ENCODE results near the gene PADI6. TPM values are rescaled to one million over a fixed set of nuclear protein-coding genes. Genes with fewer than 3 reads are reported as not detected.
"Not testable (repeated sequence)": the region's sequence is repeated elsewhere in the genome, so short reads cannot be mapped to it uniquely, and the experiment has no call there.

PADI6 gene
- not detected for polyA plus RNA-seq (2013, experiment 1 of 2)
- not detected for polyA plus RNA-seq (2013, experiment 2 of 2)

- no peaks in the 10 kb centered on the region for H3K27me3 ChIP-seq (ENCODE audit: insufficient read depth, low read length)
- no peaks in the 10 kb centered on the region; the same call in 1 of the 2 replicates for H3K4me1 ChIP-seq (ENCODE audit: insufficient read depth, low read length)
- no peaks in the 10 kb centered on the region for H3K36me3 ChIP-seq (ENCODE audit: insufficient read depth, low read length)
- H3K27ac ChIP-seq (ENCODE audit: low read depth, low read length), result no peak within 1 kb of the TSS
- 72% methylated on average over 7 of the region's 7 CpGs for WGBS
- no peaks in the 10 kb centered on the region for H3K9me3 ChIP-seq (ENCODE audit: insufficient read depth, low read depth, low read length)
- H3K9ac ChIP-seq (ENCODE audit: low read depth, low read length), result no peak within 1 kb of the TSS
- H3K4me3 ChIP-seq (ENCODE audit: low read length), result no peak within 1 kb of the TSS
These were observed at the start of gene PADI6 for GRCh38 chr1:17371896-17372295. Gene PADI6, plus strand, starts transcription at chr1:17372196. Its CDS starts 50 bp downstream, at chr1:17372246.

- Histone ChIP-seq H3K27me3 (ENCODE audit: insufficient read depth, low read length) (no peaks in the 10 kb centered on the region), H3K4me3 (ENCODE audit: low read length) (no peak overlapping the region), H3K9me3 (ENCODE audit: insufficient read depth, low read depth, low read length) (no peaks in the 10 kb centered on the region), H3K4me1 (ENCODE audit: insufficient read depth, low read length) (no peaks in the 10 kb centered on the region), H3K9ac (ENCODE audit: low read depth, low read length) (no peak overlapping the region), H3K36me3 (ENCODE audit: insufficient read depth, low read length) (no peaks in the 10 kb centered on the region), H3K27ac (ENCODE audit: low read depth, low read length) (no peak overlapping the region)
- WGBS, result 73% methylated on average over 4 of the region's 5 CpGs
These were observed 43.1 kb upstream of the PADI6 start for GRCh38 chr1:17328855-17329254.

- 96% methylated on average over 4 of the region's 4 CpGs for WGBS
- no peaks in the 10 kb centered on the region for H3K9me3 ChIP-seq (ENCODE audit: insufficient read depth, low read depth, low read length)
These were observed 42.4 kb upstream of the PADI6 start for GRCh38 chr1:17329610-17330009.

GRCh38 chr1:17330856-17331255 lies 41.1 kb upstream of the PADI6 start:
- no peak overlapping the region for H3K4me3 ChIP-seq (ENCODE audit: low read length)
- no peak overlapping the region for H3K27ac ChIP-seq (ENCODE audit: low read depth, low read length)
- 80% methylated on average over 7 of the region's 7 CpGs for WGBS
- H3K9ac ChIP-seq (ENCODE audit: low read depth, low read length), result no peak overlapping the region
- no peaks in the 10 kb centered on the region for H3K27me3 ChIP-seq (ENCODE audit: insufficient read depth, low read length)
- H3K9me3 ChIP-seq (ENCODE audit: insufficient read depth, low read depth, low read length), result no peaks in the 10 kb centered on the region
- H3K4me1 ChIP-seq (ENCODE audit: insufficient read depth, low read length), result no peaks in the 10 kb centered on the region
- no peaks in the 10 kb centered on the region for H3K36me3 ChIP-seq (ENCODE audit: insufficient read depth, low read length)

More at GRCh38 chr1:17329610-17330009, 42.4 kb upstream of the PADI6 start:
- H3K4me1 ChIP-seq (ENCODE audit: insufficient read depth, low read length), result no peaks in the 10 kb centered on the region
- no peak overlapping the region for H3K4me3 ChIP-seq (ENCODE audit: low read length)
- H3K27me3 ChIP-seq (ENCODE audit: insufficient read depth, low read length), result no peaks in the 10 kb centered on the region
- no peak overlapping the region for H3K27ac ChIP-seq (ENCODE audit: low read depth, low read length)
- H3K36me3 ChIP-seq (ENCODE audit: insufficient read depth, low read length), result no peaks in the 10 kb centered on the region
- H3K9ac ChIP-seq (ENCODE audit: low read depth, low read length), result no peak overlapping the region

GRCh38 chr1:17333081-17333480 lies 38.9 kb upstream of the PADI6 start:
- H3K36me3 ChIP-seq (ENCODE audit: insufficient read depth, low read length), result no peaks in the 10 kb centered on the region
- H3K4me1 ChIP-seq (ENCODE audit: insufficient read depth, low read length), result no peaks in the 10 kb centered on the region
- H3K27me3 ChIP-seq (ENCODE audit: insufficient read depth, low read length), result no peaks in the 10 kb centered on the region
- WGBS, result 96% methylated on average over 8 of the region's 8 CpGs
- H3K9ac ChIP-seq (ENCODE audit: low read depth, low read length), result no peak overlapping the region
- no peak overlapping the region for H3K4me3 ChIP-seq (ENCODE audit: low read length)
- H3K27ac ChIP-seq (ENCODE audit: low read depth, low read length), result no peak overlapping the region
- no peaks in the 10 kb centered on the region for H3K9me3 ChIP-seq (ENCODE audit: insufficient read depth, low read depth, low read length)

- 61% methylated on average over 16 of the region's 20 CpGs for WGBS
- H3K27me3 ChIP-seq (ENCODE audit: insufficient read depth, low read length), result no peaks in the 10 kb centered on the region
These were observed 35.9 kb upstream of the PADI6 start for GRCh38 chr1:17335821-17336710.

GRCh38 chr1:17338706-17339493 lies 33.1 kb upstream of the PADI6 start:
- Histone ChIP-seq H3K4me3 (ENCODE audit: low read length) (no peak overlapping the region), H3K9ac (ENCODE audit: low read depth, low read length) (no peak overlapping the region), H3K27ac (ENCODE audit: low read depth, low read length) (no peak overlapping the region), H3K9me3 (ENCODE audit: insufficient read depth, low read depth, low read length) (no peaks in the 10 kb centered on the region), H3K36me3 (ENCODE audit: insufficient read depth, low read length) (no peaks in the 10 kb centered on the region), H3K4me1 (ENCODE audit: insufficient read depth, low read length) (no peaks in the 10 kb centered on the region), H3K27me3 (ENCODE audit: insufficient read depth, low read length) (no peaks in the 10 kb centered on the region)
- WGBS, result 90% methylated on average over 15 of the region's 15 CpGs

More at GRCh38 chr1:17335821-17336710, 35.9 kb upstream of the PADI6 start:
- Histone ChIP-seq H3K9me3 (ENCODE audit: insufficient read depth, low read depth, low read length) (no peaks in the 10 kb centered on the region), H3K27ac (ENCODE audit: low read depth, low read length) (no peak overlapping the region), H3K4me3 (ENCODE audit: low read length) (no peak overlapping the region), H3K9ac (ENCODE audit: low read depth, low read length) (no peak overlapping the region), H3K4me1 (ENCODE audit: insufficient read depth, low read length) (no peaks in the 10 kb centered on the region), H3K36me3 (ENCODE audit: insufficient read depth, low read length) (no peaks in the 10 kb centered on the region)

- WGBS, result 88% methylated on average over 7 of the region's 7 CpGs
- no peaks in the 10 kb centered on the region for H3K9me3 ChIP-seq (ENCODE audit: insufficient read depth, low read depth, low read length)
- H3K27ac ChIP-seq (ENCODE audit: low read depth, low read length), result no peak overlapping the region
- H3K9ac ChIP-seq (ENCODE audit: low read depth, low read length), result no peak overlapping the region
- no peaks in the 10 kb centered on the region for H3K36me3 ChIP-seq (ENCODE audit: insufficient read depth, low read length)
- no peak overlapping the region for H3K4me3 ChIP-seq (ENCODE audit: low read length)
- no peaks in the 10 kb centered on the region for H3K27me3 ChIP-seq (ENCODE audit: insufficient read depth, low read length)
- H3K4me1 ChIP-seq (ENCODE audit: insufficient read depth, low read length), result no peaks in the 10 kb centered on the region
These were observed 32.5 kb upstream of the PADI6 start for GRCh38 chr1:17339521-17339920.

GRCh38 chr1:17340358-17340757 lies 31.6 kb upstream of the PADI6 start:
- Histone ChIP-seq H3K4me3 (ENCODE audit: low read length) (no peak overlapping the region), H3K9me3 (ENCODE audit: insufficient read depth, low read depth, low read length) (no peaks in the 10 kb centered on the region), H3K4me1 (ENCODE audit: insufficient read depth, low read length) (no peaks in the 10 kb centered on the region), H3K27me3 (ENCODE audit: insufficient read depth, low read length) (no peaks in the 10 kb centered on the region), H3K9ac (ENCODE audit: low read depth, low read length) (no peak overlapping the region), H3K36me3 (ENCODE audit: insufficient read depth, low read length) (no peaks in the 10 kb centered on the region), H3K27ac (ENCODE audit: low read depth, low read length) (no peak overlapping the region)
- WGBS, result 92% methylated on average over 8 of the region's 8 CpGs

- Histone ChIP-seq H3K27ac (ENCODE audit: low read depth, low read length) (no peak overlapping the region), H3K36me3 (ENCODE audit: insufficient read depth, low read length) (no peaks in the 10 kb centered on the region), H3K4me3 (ENCODE audit: low read length) (no peak overlapping the region), H3K4me1 (ENCODE audit: insufficient read depth, low read length) (no peaks in the 10 kb centered on the region), H3K9me3 (ENCODE audit: insufficient read depth, low read depth, low read length) (no peaks in the 10 kb centered on the region), H3K9ac (ENCODE audit: low read depth, low read length) (no peak overlapping the region), H3K27me3 (ENCODE audit: insufficient read depth, low read length) (no peaks in the 10 kb centered on the region)
- 92% methylated on average over 17 of the region's 17 CpGs for WGBS
These were observed 30.0 kb upstream of the PADI6 start for GRCh38 chr1:17342014-17342441.

GRCh38 chr1:17345506-17345905 lies 26.5 kb upstream of the PADI6 start:
- not testable (repeated sequence) for H3K27me3 ChIP-seq (ENCODE audit: insufficient read depth, low read length); H3K4me1 ChIP-seq (ENCODE audit: insufficient read depth, low read length); H3K9ac ChIP-seq (ENCODE audit: low read depth, low read length); H3K4me3 ChIP-seq (ENCODE audit: low read length); H3K9me3 ChIP-seq (ENCODE audit: insufficient read depth, low read depth, low read length); H3K27ac ChIP-seq (ENCODE audit: low read depth, low read length); H3K36me3 ChIP-seq (ENCODE audit: insufficient read depth, low read length)
- 93% methylated on average over 5 of the region's 5 CpGs for WGBS
